NCI-H69 (cell line): ENCODE data around the gene XIRP1.
"Not testable (repeated sequence)": the region's sequence is repeated elsewhere in the genome, so short reads cannot be mapped to it uniquely, and the experiment has no call there.

ENCODE experiments used
- DNase-seq: peaks from one replicate; lab custom pipeline; 2025; lab: John Stamatoyannopoulos, UW

XIRP1 gene

GRCh38 chr3:39192490-39193092 lies at the start of gene XIRP1:
TSS of gene XIRP1 (minus strand) at chr3:39192595. CDS start at chr3:39189445, 3,150 bp downstream.
- DNase-seq = no peak

- DNase-seq = no peak
These were observed 49.2 kb upstream of the XIRP1 start for GRCh38 chr3:39241561-39241960.

- no peak for DNase-seq
These were observed 44.6 kb upstream of the XIRP1 start for GRCh38 chr3:39237027-39237426.

DNA sequence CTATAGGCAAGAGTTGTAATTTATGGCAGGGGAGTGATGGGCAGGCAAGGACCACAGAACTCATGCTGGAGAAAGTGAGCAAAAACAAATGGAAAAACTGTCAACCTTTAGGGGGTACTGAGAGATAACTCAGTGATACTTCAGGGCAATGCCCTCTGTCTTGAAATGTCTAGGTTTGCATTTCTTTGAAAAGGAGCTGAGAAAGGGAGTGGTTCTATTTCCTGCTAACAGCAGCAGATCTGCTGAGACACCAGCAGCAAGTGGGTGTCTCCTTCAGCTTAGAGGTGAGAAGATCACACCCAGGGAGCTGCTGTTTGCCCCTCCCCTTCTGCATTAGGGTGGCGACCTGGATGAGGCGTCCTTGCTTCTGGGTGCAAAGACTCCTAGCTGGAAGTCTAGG lies 42.3 kb upstream of the XIRP1 start:
- no peak for DNase-seq

DNA sequence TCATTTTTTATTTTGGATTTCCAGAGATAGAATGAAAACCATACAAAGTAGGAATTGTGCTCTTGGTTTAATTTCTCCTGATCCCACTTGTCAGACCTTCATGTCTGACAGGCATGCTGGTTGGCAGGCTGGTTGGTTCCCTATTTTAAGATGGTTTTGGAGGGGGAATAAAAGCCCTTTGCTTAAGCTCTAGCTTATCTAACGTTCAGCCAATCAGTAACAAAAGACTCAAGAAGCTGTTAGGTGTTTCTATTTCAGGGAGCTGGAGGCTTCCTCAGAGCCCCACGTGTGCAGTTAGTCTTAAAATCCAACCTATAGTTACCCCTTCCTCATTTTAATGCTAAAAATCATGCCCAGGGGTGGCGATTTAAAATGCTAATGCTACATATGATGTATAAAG lies 40.5 kb upstream of the XIRP1 start:
- no peak for DNase-seq

GRCh38 chr3:39230453-39230852 lies 38.1 kb upstream of the XIRP1 start:
- no peak for DNase-seq

- no peak for DNase-seq
These were observed 36.1 kb upstream of the XIRP1 start for GRCh38 chr3:39228496-39228895.

GRCh38 chr3:39227596-39227995 lies 35.2 kb upstream of the XIRP1 start:
- DNase-seq = not testable (repeated sequence)

- no peak for DNase-seq
These were observed 33.8 kb upstream of the XIRP1 start for GRCh38 chr3:39226106-39226741.

- DNase-seq = no peak
These were observed 31.9 kb upstream of the XIRP1 start for GRCh38 chr3:39224288-39224687.

DNA sequence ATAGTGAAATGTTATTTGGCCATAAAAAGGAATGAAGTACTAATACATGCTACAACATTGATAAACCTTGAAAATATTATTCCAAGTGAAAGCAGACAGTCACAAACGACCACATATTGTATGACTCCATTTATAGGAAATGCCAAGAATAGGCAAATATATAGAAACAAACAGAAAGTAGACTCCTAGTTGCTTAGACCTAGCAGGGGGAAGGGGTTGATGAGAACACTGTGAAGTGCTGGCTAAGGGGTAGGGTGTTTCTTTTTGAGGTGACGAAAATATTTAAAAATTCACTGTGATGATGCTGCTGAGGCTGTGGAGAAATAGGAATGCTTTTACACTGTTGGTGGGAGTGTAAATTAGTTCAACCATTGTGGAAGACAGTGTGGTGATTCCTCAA lies 30.5 kb upstream of the XIRP1 start:
- DNase-seq = no peak

DNA sequence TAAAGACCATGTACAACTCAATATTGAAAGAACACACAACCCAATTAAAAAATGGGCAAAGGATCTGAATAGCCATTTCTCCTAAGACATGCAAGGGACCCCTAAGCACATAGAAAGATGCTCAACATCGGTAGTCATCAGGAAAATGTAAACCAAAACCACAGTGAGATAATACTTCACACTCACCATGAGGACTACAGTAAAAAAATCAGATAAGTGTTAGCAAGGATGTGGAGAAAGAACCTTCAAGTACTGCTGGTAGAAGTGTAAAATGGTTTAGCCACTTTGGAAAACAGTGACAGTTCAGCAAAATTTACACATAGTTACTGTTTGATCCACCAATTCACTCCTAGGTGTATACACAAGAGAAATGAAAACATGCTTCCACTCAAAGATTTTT lies 30.1 kb upstream of the XIRP1 start:
- DNase-seq = no peak

DNA sequence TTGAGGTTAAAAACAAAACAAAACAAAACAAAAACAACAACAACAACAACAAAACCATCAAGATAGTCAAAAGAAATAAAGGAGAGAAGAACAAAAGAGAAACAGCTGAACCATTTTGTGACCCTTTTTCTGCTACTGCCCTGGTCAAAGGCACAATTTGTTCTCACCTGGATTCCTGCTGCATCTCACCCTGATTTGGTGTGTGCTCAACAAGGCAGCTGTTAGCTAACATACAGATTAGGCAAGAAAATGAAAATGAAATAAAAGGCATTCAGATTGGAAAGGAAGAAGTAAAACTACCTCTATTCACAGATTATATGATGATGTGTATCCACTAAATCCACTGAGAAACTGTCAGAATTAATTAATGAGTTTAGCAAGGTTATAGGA lies 28.7 kb upstream of the XIRP1 start:
- DNase-seq = no peak

DNA sequence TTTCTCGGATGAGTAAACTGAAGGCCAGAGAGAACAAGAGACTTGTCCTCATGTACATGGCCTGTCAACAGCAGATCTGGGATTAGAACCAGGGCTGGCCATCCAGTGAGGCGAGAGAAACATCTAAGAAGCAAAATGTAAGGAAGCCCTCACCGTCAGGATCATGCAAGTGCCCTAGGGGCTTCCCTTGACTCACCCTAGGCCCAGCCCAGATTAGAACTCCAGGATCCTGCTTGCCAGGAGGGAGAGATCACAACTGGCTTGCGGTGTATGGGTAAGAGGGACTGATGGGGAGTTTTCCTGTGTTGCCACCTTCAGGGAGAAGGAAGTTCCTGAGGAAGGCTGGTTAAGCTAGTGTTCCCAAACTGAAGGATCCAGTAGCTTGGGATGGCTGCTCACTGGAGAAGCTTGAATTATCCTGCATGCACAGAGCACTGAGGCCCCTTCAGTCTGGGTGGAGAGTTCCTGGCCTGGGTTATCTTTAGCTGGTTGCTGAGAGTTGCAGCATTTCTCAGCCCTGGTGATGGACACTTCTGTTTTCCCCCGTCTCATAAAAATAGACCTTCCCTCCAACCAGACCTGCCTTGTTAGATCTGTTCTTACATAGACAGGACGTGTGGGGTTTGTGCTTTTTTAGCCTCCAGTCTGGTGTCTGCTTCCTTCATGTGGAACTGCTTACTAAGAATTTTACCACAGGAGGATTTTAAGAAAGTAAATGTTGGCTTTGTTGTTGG lies 28.2 kb upstream of the XIRP1 start:
- no peak for DNase-seq

GRCh38 chr3:39219702-39220101 lies 27.3 kb upstream of the XIRP1 start:
- no peak for DNase-seq

- DNase-seq = no peak
These were observed 23.9 kb upstream of the XIRP1 start for GRCh38 chr3:39216176-39216790.

DNA sequence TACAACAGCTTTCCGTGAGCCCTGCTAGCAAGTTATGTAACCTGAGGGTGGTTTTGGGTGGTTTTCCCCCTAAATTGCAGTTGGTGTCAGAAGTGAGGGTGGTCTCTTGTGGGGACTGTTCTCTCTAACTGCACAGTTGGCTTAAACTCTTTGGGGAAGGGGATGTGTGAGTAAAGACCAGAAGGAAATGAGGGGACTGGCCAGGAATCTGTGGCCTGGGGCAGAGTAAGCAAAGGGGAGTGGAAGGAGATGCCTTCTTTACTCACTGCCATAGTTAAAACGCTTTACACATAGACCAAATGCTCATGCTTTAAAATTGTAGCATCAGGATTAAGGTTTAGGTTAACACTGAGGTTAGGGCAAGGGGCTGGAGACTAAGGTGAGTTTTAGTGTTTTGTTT lies 21.2 kb upstream of the XIRP1 start:
- DNase-seq = no peak

- no peak for DNase-seq
These were observed 20.3 kb upstream of the XIRP1 start for GRCh38 chr3:39212665-39213064.

GRCh38 chr3:39211332-39212130 lies 19.1 kb upstream of the XIRP1 start:
- DNase-seq = no peak

GRCh38 chr3:39210078-39210477 lies 17.7 kb upstream of the XIRP1 start:
- DNase-seq = no peak

DNA sequence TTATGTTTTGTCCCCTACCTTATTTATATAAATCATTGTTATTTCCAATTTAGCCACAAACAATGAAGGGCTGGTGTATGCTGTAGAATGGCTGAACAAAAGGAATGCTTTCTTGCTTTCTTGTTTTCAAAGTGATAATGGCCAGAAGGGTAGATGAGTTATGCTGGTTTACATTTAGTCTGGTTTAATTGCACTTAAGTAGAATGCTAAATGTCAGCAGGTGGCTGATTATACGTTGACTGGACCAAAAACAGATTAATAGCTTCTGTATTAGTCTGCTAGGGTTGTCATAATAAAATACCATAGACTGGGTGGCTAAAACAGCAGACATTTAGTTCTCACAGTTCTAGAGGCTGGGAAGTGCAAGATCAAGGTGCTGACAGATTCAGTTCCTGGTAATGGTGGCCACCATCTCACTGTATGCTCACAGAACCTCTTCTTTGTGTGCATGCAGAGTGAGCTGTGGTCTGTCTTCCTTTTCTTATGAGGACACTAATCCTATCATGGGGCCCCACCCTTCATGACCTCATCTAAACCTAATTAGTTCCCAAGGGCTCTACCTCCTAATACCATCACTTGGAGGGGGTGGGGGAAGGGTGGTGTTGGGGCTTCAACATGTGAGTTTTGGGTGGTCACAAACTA lies 17.1 kb upstream of the XIRP1 start:
- peak; percentile 26 for DNase-seq
